GM19372 (cell line): ENCODE measurements around the gene KCNMA1.

Source experiments
- ATAC-seq: cut with Tn5 transposase; IDR thresholded peaks from one replicate; pipeline ENCODE4 v1.9.1; 2021; ENCODE audit warnings: mild to moderate bottlenecking, low read depth, moderate library complexity; ENCODE audit not compliant: unreplicated experiment

The KCNMA1 gene

GRCh38 chr10:77156406-77156879, 481.2 kb downstream of the KCNMA1 start:
- no peak for ATAC-seq

- no peak for ATAC-seq
Observed at GRCh38 chr10:77152256-77152655, 485.4 kb downstream of the KCNMA1 start.

- ATAC-seq: no peak
Observed at GRCh38 chr10:77151408-77151807, 486.2 kb downstream of the KCNMA1 start.

GRCh38 chr10:77149706-77150105, 487.9 kb downstream of the KCNMA1 start:
- ATAC-seq: no peak

- no peak for ATAC-seq
Observed at GRCh38 chr10:77149001-77149400, 488.6 kb downstream of the KCNMA1 start.

GRCh38 chr10:77147871-77148270, 489.7 kb downstream of the KCNMA1 start:
- ATAC-seq: no peak

GRCh38 chr10:77146712-77147336, 490.8 kb downstream of the KCNMA1 start:
- ATAC-seq: no peak

GRCh38 chr10:77144656-77145055, 493.0 kb downstream of the KCNMA1 start:
- no peak for ATAC-seq

- ATAC-seq: no peak
Observed at GRCh38 chr10:77139252-77140160, 498.1 kb downstream of the KCNMA1 start.

- ATAC-seq: no peak
Observed at GRCh38 chr10:77138541-77138940, 499.1 kb downstream of the KCNMA1 start.

- no peak for ATAC-seq
Observed at GRCh38 chr10:77135555-77135954, 502.1 kb downstream of the KCNMA1 start.

- no peak for ATAC-seq
Observed at GRCh38 chr10:77131214-77131613, 506.4 kb downstream of the KCNMA1 start.

- no peak for ATAC-seq
Observed at GRCh38 chr10:77127243-77127642, 510.4 kb downstream of the KCNMA1 start.

GRCh38 chr10:77125231-77125630, 512.4 kb downstream of the KCNMA1 start:
- no peak for ATAC-seq

- ATAC-seq: no peak
Observed at GRCh38 chr10:77123330-77123729, 514.3 kb downstream of the KCNMA1 start.

- no peak for ATAC-seq
Observed at GRCh38 chr10:77121829-77122228, 515.8 kb downstream of the KCNMA1 start.

GRCh38 chr10:77120666-77121376, 516.8 kb downstream of the KCNMA1 start:
- no peak for ATAC-seq

- ATAC-seq: no peak
Observed at GRCh38 chr10:77120012-77120411, 517.6 kb downstream of the KCNMA1 start.

GRCh38 chr10:77118603-77119282, 518.9 kb downstream of the KCNMA1 start:
- ATAC-seq: no peak

GRCh38 chr10:77117501-77117900, 520.1 kb downstream of the KCNMA1 start:
- ATAC-seq: no peak

GRCh38 chr10:77116904-77117303, 520.7 kb downstream of the KCNMA1 start:
- no peak for ATAC-seq
